Measurements from ENCODE around the gene ACTL9.

DNA sequence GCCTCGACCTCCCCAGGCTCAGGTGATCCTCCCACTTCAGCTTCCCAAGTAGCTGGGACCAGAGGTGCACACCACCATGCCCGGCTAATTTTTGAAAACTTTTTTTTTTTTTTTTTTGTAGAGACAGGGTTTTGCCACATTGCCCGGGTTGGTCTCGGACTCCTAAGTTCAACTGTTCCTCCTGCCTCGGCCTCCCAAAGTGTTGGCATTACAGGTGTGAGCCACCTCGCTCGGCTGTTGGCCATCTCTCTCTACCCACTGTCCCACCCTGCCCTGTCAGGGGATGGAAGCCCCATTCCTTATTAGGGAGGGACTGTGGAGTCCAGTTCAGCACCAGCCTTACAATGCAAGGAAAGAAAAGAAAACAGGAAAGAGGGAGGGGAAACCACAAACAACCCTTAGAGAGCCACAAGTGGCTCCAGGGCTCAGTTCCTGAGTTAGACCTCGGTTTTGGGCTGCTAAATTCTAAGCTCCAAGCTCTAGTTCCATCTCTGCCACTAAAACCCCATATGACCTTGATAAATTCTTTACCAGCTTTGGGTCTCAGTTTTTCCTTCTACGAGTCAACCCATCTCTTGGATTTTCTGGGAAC is 31.7 kb downstream of the ACTL9 start:
- TF ChIP-seq POLR2A (IDR thresholded peaks at IDR 0.05; ENCODE audit: low read length) (no peak), GATA1 (IDR thresholded peaks at IDR 0.05; ENCODE audit: low read depth, low read length) (no peak)

Data from erythroblast (primary cell).